H1 (cell line): ENCODE measurements around the gene VSNL1. TPM values are rescaled to one million over a fixed set of nuclear protein-coding genes. Genes with fewer than 3 reads are reported as not detected.

Experiments used
- ASH2L ChIP-seq: fragments of 200-600, 300-600 bp; sonication (generic); IDR thresholded peaks from one replicate; pipeline ENCODE4 v1.7.1; 2017; ENCODE audit warnings: low read length
- BACH1 ChIP-seq: IDR thresholded peaks from 2 replicates; pipeline ENCODE4 v1.6.1; 2012; ENCODE audit warnings: low read length, improper control_type of control experiment
- BCL11A ChIP-seq, 2 experiments: IDR thresholded peaks; one replicate each; pipeline ENCODE4 v1.6.1; 2011; ENCODE audit warnings: low read depth in 2 of 2, low read length in 2 of 2, mild to moderate bottlenecking in 2 of 2
- CEBPB ChIP-seq: IDR thresholded peaks from 2 replicates; pipeline ENCODE4 v1.6.1; 2012; ENCODE audit warnings: low read depth, low read length
- CHD1 ChIP-seq: IDR thresholded peaks from 2 replicates; pipeline ENCODE4 v1.6.1; 2012; ENCODE audit warnings: low read depth, low read length, improper control_type of control experiment
- CHD2 ChIP-seq: IDR thresholded peaks from 2 replicates; pipeline ENCODE4 v1.6.1; 2012; ENCODE audit warnings: low read length, improper control_type of control experiment
- FOSL1 ChIP-seq: IDR thresholded peaks from 2 replicates; pipeline ENCODE4 v1.6.1; 2011; ENCODE audit warnings: mild to moderate bottlenecking, low read depth, low read length, moderate library complexity; ENCODE audit not compliant: insufficient read depth
- GTF2F1 ChIP-seq: IDR thresholded peaks from 2 replicates; pipeline ENCODE4 v1.6.1; 2012; ENCODE audit warnings: low read depth, low read length, improper control_type of control experiment, borderline replicate concordance
- MAFK ChIP-seq: IDR thresholded peaks from 2 replicates; pipeline ENCODE4 v1.6.1; 2012; ENCODE audit warnings: low read depth, mild to moderate bottlenecking, improper control_type of control experiment, low read length
- PHF8 ChIP-seq: fragments of 200-600 bp; sonication (generic); conservative IDR thresholded peaks from 2 replicates; pipeline ENCODE4 v1.7.1; 2012; ENCODE audit warnings: low read depth, mild to moderate bottlenecking, inconsistent platforms, low read length, moderate library complexity
- POLR2AphosphoS5 ChIP-seq: IDR thresholded peaks from 2 replicates; pipeline ENCODE4 v1.6.1; 2011; ENCODE audit warnings: low read depth, low read length
- RFX5 ChIP-seq: IDR thresholded peaks from 2 replicates; pipeline ENCODE4 v1.6.1; 2011; ENCODE audit warnings: low read depth, low read length, improper control_type of control experiment, borderline replicate concordance
- RNF2 ChIP-seq: fragments of 200-900, 300-1000 bp; sonication (generic); IDR thresholded peaks from 2 replicates; pipeline ENCODE4 v1.7.1; 2016; ENCODE audit warnings: borderline replicate concordance, low read depth, mild to moderate bottlenecking, antibody characterized with exemption, low read length; ENCODE audit not compliant: poor library complexity, severe bottlenecking; ENCODE audit errors: missing control alignments
- SAP30 ChIP-seq: fragments of 300-600 bp; sonication (generic); IDR thresholded peaks from 2 replicates; pipeline ENCODE4 v1.7.1; 2012; ENCODE audit warnings: low read length, moderate library complexity, mild to moderate bottlenecking, inconsistent platforms; ENCODE audit not compliant: insufficient read depth, insufficient replicate concordance
- SIRT6 ChIP-seq: IDR thresholded peaks from one replicate; pipeline ENCODE4 v1.7.1; 2012; ENCODE audit warnings: low read length, inconsistent platforms
- SP2 ChIP-seq: IDR thresholded peaks from 2 replicates; pipeline ENCODE4 v1.6.1; 2012; ENCODE audit warnings: mild to moderate bottlenecking, low read length, inconsistent platforms
- SP4 ChIP-seq: IDR thresholded peaks from 2 replicates; pipeline ENCODE4 v1.6.1; 2012; ENCODE audit warnings: low read length, inconsistent platforms
- SUZ12 ChIP-seq: fragments of 200-600 bp; sonication (generic); IDR thresholded peaks from 2 replicates; pipeline ENCODE4 v1.6.1; 2012; ENCODE audit warnings: mild to moderate bottlenecking, inconsistent platforms, low read length, moderate library complexity, mixed read lengths
- TAF1 ChIP-seq: IDR thresholded peaks from 2 replicates; pipeline ENCODE4 v1.6.1; 2011; ENCODE audit warnings: mild to moderate bottlenecking, low read depth, low read length
- TAF7 ChIP-seq: optimal IDR thresholded peaks from 2 replicates; pipeline ENCODE3; 2011; ENCODE audit warnings: low read depth, mild to moderate bottlenecking, inconsistent platforms, low read length, moderate library complexity, borderline replicate concordance
- TEAD4 ChIP-seq: IDR thresholded peaks from 2 replicates; pipeline ENCODE4 v1.6.1; 2012; ENCODE audit warnings: low read depth, low read length, inconsistent platforms, mixed read lengths
- USF2 ChIP-seq: IDR thresholded peaks from 2 replicates; pipeline ENCODE4 v1.6.1; 2011; ENCODE audit warnings: low read length, improper control_type of control experiment
- YY1 ChIP-seq: IDR thresholded peaks from 2 replicates; pipeline ENCODE4 v1.6.1; 2011; ENCODE audit warnings: low read depth, mild to moderate bottlenecking, low read length
- polyA plus RNA-seq, 7 experiments: library from polyadenylated mRNA; depleted of rRNA in 3 of 7; stranded (reverse) in 5 of 7; unstranded in 2 of 7; fragments of >200 nt in 5 of 7; fragments of 200-250 nt in 2 of 7; gene quantifications; 1 replicate in 5 of 7; 2 replicates in 1 of 7; 4 replicates in 1 of 7; pipeline versions ENCODE4 v1.2.1 to v1.2.3, GENCODE V29; 2011 to 2013; ENCODE audit warnings: missing spikeins in 2 of 7, mixed read lengths in 2 of 7
- total RNA-seq: library from RNA; stranded (reverse); fragmentation: NEBNext Ultra II Directional; extraction: Animal tissue kit (Norgen Biotek cat#: 25700); gene quantifications from 2 replicates; pipeline ENCODE4 v1.2.1, GENCODE V29; 2021
- TF ChIP-seq, protein P1 (sequence below): IDR thresholded peaks from 2 replicates; pipeline ENCODE4 v1.6.1; 2011; ENCODE audit warnings: low read depth, mild to moderate bottlenecking, low read length; ENCODE audit not compliant: insufficient read depth

Gene VSNL1
- total and polyA plus RNA-seq, 2 of the 8 experiments (the other 6 are each of a cell fraction or from before 2014, with no cell fraction given), result 49.4 to 108 TPM

DNA sequence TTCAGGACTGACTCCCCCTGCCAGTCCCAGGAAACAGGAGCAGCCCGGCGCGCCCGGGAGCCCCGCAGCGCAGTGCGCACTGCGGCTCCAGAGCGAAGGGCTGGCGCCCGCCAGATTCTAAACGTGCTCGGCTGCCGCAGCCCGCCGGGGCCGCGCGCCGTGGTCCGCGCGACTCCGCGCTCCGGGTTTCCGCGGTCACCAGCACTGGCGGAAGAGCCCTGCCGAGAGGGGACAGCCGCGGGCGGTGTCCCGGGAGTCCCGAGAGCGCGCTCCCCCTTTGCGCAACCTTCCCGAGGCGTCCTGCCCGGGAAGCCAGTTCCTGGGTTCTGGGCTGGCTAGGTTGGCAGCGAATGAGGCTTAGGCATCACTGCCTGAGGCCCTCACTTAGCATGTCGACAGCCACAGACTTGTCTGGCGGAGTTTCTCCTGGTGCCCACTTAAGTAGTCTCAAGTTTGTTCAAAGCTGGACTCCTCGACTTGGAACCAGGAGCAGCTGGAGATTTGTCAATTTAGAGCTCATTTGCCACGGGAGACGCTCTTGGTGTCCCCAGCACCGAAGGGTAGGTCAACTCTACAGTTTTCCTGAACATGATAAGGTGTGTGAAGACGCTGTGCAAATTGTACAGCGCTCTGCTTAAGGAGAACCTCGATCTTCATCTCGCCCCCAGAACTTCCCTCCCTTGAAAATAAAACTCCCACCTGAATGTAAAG lies 1.5 kb upstream of the VSNL1 start (continued):
- no peak for TF ChIP-seq RFX5
- TF ChIP-seq BACH1, result peak; percentile 28; the same call in 1 of the 2 replicates
- TF ChIP-seq PHF8, result no peak
- peak; percentile 57; the same call in 1 of the 2 replicates for TF ChIP-seq CHD2
- TF ChIP-seq SP4, result no peak
- TF ChIP-seq GTF2F1, result no peak
- TF ChIP-seq, protein P1, sequence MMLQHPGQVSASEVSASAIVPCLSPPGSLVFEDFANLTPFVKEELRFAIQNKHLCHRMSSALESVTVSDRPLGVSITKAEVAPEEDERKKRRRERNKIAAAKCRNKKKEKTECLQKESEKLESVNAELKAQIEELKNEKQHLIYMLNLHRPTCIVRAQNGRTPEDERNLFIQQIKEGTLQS, result no peak
- 0 out of 2 replicates have a peak, but pooled peaks have one; percentile 3 for TF ChIP-seq TEAD4
- no peak for TF ChIP-seq SAP30
- no peak for TF ChIP-seq SIRT6
- no peak; the same call in none of the 2 replicates for TF ChIP-seq POLR2AphosphoS5
- TF ChIP-seq TAF7, result peak; percentile 75
- TF ChIP-seq YY1, result peak; percentile 71; the same call in 1 of the 2 replicates
- TF ChIP-seq MAFK, result no peak
- TF ChIP-seq CEBPB, result peak; percentile 86
- TF ChIP-seq RNF2, result no peak
- TF ChIP-seq BCL11A (IDR thresholded peaks at IDR 0.05; ENCODE audit: low read depth in 2 of 2, low read length in 2 of 2), result no peak
- TF ChIP-seq USF2, result no peak
- TF ChIP-seq FOSL1, result no peak
- no peak for TF ChIP-seq SP2
- no peak for TF ChIP-seq SUZ12
- TF ChIP-seq CHD1, result no peak
- peak; percentile 70 for TF ChIP-seq TAF1
- peak; percentile 79 for TF ChIP-seq ASH2L
